DMS153 treated with DMSO at 0.1 percent for 48 hours (cell line): ENCODE measurements around the gene C10orf105.

Source experiments
- DNase-seq: peaks from one replicate; lab custom pipeline; 2025; ENCODE audit not compliant: unreplicated experiment; lab: John Stamatoyannopoulos, UW

The C10orf105 gene

GRCh38 chr10:71719464-71720201 lies at the start of gene C10orf105:
Gene C10orf105 (minus strand): TSS chr10:71719778. CDS start chr10:71716337, 3,441 bp downstream.
- DNase-seq, result no peak

GRCh38 chr10:71767420-71768035 lies 48.0 kb upstream of the C10orf105 start:
- DNase-seq, result no peak

- DNase-seq, result no peak
These were observed 47.3 kb upstream of the C10orf105 start for GRCh38 chr10:71766717-71767419.

- DNase-seq, result no peak
These were observed 46.5 kb upstream of the C10orf105 start for GRCh38 chr10:71765906-71766716.

GRCh38 chr10:71765176-71765904 lies 45.8 kb upstream of the C10orf105 start:
- no peak for DNase-seq

- no peak for DNase-seq
These were observed 44.0 kb upstream of the C10orf105 start for GRCh38 chr10:71763352-71764127.

GRCh38 chr10:71762324-71762723 lies 42.7 kb upstream of the C10orf105 start:
- DNase-seq, result no peak

- no peak for DNase-seq
These were observed 42.0 kb upstream of the C10orf105 start for GRCh38 chr10:71761541-71762113.

GRCh38 chr10:71761105-71761511 lies 41.5 kb upstream of the C10orf105 start:
- no peak for DNase-seq

- DNase-seq, result no peak
These were observed 37.9 kb upstream of the C10orf105 start for GRCh38 chr10:71757399-71757922.

GRCh38 chr10:71756311-71757191 lies 37.0 kb upstream of the C10orf105 start:
- DNase-seq, result no peak

- no peak for DNase-seq
These were observed 35.8 kb upstream of the C10orf105 start for GRCh38 chr10:71755179-71755879.

- no peak for DNase-seq
These were observed 35.0 kb upstream of the C10orf105 start for GRCh38 chr10:71754562-71754961.

- no peak for DNase-seq
These were observed 34.5 kb upstream of the C10orf105 start for GRCh38 chr10:71753960-71754505.

- no peak for DNase-seq
These were observed 33.7 kb upstream of the C10orf105 start for GRCh38 chr10:71753091-71753959.

GRCh38 chr10:71752391-71753090 lies 33.0 kb upstream of the C10orf105 start:
- no peak for DNase-seq
